Aorta (tissue), 5 donors: ENCODE results near the gene CELSR1. TPM values are rescaled to one million over a fixed set of nuclear protein-coding genes. Genes with fewer than 3 reads are reported as not detected.

Experiments
- ATAC-seq: fragments of 200-7000 bp; cut with Tn5 transposase; one replicate; pipeline ENCODE4 v1.9.1; 2022; ENCODE audit warnings: moderate library complexity; ENCODE audit not compliant: low FRiP score
- DNase-seq, 2 donors: peaks; one replicate each; pipeline ENCODE4 v3.0.0-alpha.2; 2020
- H3K27ac ChIP-seq, 2 donors: one replicate each; pipeline ENCODE4 v1.5.1; 2013; ENCODE audit warnings: low read length in 2 of 2, mild to moderate bottlenecking in 2 of 2, moderate library complexity in 2 of 2, control low read depth in 1 of 2, inconsistent platforms in 1 of 2, low read depth in 1 of 2
- H3K27me3 ChIP-seq, 2 donors: one replicate each; pipeline ENCODE4 v1.6.1; 2013; ENCODE audit warnings: control low read depth in 1 of 2, low read length in 1 of 2, mild to moderate bottlenecking in 1 of 2, moderate library complexity in 1 of 2; ENCODE audit not compliant: insufficient read depth in 2 of 2, control insufficient read depth in 1 of 2
- H3K36me3 ChIP-seq, 2 donors: one replicate each; pipeline ENCODE4 v1.6.1; 2013; ENCODE audit warnings: control low read depth in 1 of 2, low read length in 1 of 2, mild to moderate bottlenecking in 1 of 2; ENCODE audit not compliant: insufficient read depth in 2 of 2, control insufficient read depth in 1 of 2
- H3K4me1 ChIP-seq, 2 donors: one replicate each; pipeline ENCODE4 v1.6.1; 2013; ENCODE audit warnings: low read length in 2 of 2, control low read depth in 1 of 2, mild to moderate bottlenecking in 1 of 2, moderate library complexity in 1 of 2; ENCODE audit not compliant: insufficient read depth in 2 of 2, control insufficient read depth in 1 of 2
- H3K4me3 ChIP-seq, 2 donors: one replicate each; pipeline ENCODE4 v1.5.1; 2013; ENCODE audit warnings: low read length in 2 of 2, control low read depth in 1 of 2, mild to moderate bottlenecking in 1 of 2
- H3K9me3 ChIP-seq: one replicate; pipeline ENCODE4 v1.6.1; 2013; ENCODE audit warnings: mild to moderate bottlenecking, low read length; ENCODE audit not compliant: control insufficient read depth
- WGBS, 2 donors: extraction: QIAGEN DNeasy Blood & Tissue Kit; methylation state at CpG; one replicate each; pipeline ENCODE4 v1.1.7; 2013; 5-methylcytosine and 5-hydroxymethylcytosine counted together
- intact Hi-C, 2 donors: fragments of 100-400 bp; cut with DNase I; formaldehyde crosslinking; loops; one replicate each; pipeline versions ENCODE4 v1.14.2 to v1.15.0; 2022
- polyA plus RNA-seq, 2 donors: library from polyadenylated mRNA; stranded (reverse); fragments of 200-250 nt; gene quantifications; one replicate each; pipeline ENCODE4 v1.2.3, GENCODE V29; 2013
- total RNA-seq, 2 donors: library from RNA; stranded (reverse); fragmentation: NEBNext Ultra II Directional; extraction: Animal tissue kit (Norgen Biotek cat#: 25700); gene quantifications; one replicate each; pipeline ENCODE4 v1.2.1, GENCODE V29; 2021
- donor health status: healthy with polysubstance abuse.
- donor health status: Bipolar disorder and iron deficiency.
- donor health status: DM: no; HTN: no; CAD: no.
- donor health status: DM: no; HTN: no; CAD: no.
- donor health status: DM: yes; HTN: yes; CAD: no.

CELSR1 gene
- total and polyA plus RNA-seq, 4 donors = 0.15 to 3.0 (median 1.3) TPM

DNA sequence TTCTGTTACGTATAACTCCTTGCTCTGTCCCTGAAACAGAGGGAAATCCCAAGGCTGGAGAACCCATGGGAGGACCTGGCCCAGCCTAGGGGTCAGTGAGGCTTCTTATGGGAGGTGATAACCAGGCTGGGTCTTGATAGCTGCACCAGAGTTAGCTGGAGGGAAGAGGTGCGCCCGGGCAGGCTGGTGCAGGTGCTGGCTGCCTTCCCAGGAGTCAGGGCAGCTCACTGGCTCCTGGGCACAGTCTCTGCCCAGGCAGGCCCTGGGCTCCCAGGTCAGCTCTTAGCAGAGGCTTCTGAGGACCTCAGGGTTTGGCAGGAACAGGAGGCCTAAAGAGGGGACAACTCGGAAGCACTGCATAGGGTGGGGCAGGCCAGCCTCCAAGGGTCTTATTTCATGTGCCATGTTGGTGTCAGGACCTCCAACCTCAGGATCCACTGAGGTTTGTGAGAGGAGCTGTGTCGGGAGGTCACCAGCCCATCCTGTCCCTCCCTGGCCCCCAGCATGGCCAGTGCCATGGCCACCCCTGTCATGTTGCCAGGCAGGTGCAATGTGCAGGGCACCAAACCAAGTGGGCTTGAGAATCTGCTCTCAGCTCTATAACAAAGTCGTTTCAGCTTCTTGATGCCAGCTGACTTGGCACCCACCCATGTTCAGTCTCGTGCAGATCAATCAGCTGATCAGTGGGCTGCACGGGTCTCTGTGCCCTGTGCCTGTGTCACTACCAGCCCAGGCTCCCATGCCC lies 20.5 kb upstream of the CELSR1 start:
- Histone ChIP-seq H3K4me3 (no peak overlapping the region), H3K27ac (no peak overlapping the region), H3K4me1 (no peaks in the 10 kb centered on the region), H3K9me3 (peaks cover 2% of the 10 kb centered on the region), H3K36me3 (no peaks in the 10 kb centered on the region), H3K27me3 (peaks cover 0 to 1% of the 10 kb centered on the region in 2 donors)
- intact Hi-C loops = no loop called here
- whole genome bisulfite sequencing, 2 donors = 68 to 72% methylated on average over 8 of the region's 8 CpGs
- DNase-seq (peak; percentile 28 to 47), ATAC-seq (no peak)

DNA sequence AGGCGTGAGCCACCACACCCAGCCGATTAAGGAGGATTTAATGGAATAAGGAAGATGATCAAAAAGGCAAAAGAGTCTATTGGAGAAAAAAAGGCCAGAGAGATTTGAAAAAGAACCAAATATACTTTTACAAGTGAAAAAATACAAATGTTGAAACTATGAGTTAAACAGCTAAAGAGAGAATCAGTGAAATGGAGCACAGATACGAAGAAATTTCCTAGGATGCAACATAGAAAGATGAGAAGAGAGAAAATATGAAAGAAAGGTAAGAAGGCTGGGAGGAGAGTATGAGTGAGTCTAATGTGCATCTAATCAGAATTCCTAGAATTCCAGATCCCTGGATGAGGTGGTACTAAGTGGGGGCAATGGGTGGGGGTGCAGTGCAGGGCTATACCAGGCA lies 19.4 kb upstream of the CELSR1 start:
- Histone ChIP-seq H3K36me3 (no peaks in the 10 kb centered on the region), H3K4me3 (no peak overlapping the region), H3K27ac (no peak overlapping the region), H3K27me3 (peaks cover 0 to 1% of the 10 kb centered on the region in 2 donors), H3K4me1 (no peaks in the 10 kb centered on the region), H3K9me3 (peaks cover 2% of the 10 kb centered on the region)
- no peak for ATAC-seq
- intact Hi-C loops = no loop called here
- no peak for DNase-seq
- 96 to 97% methylated on average over 3 of the region's 3 CpGs for WGBS, 2 donors

GRCh38 chr22:46553189-46553588 lies 15.8 kb upstream of the CELSR1 start:
- Histone ChIP-seq H3K9me3 (peaks cover 2% of the 10 kb centered on the region), H3K4me1 (no peaks in the 10 kb centered on the region), H3K4me3 (no peak overlapping the region), H3K27me3 (peaks cover 0 to 1% of the 10 kb centered on the region in 2 donors), H3K27ac (no peak overlapping the region), H3K36me3 (no peaks in the 10 kb centered on the region)
- ATAC-seq = no peak
- DNase-seq = no peak
- intact Hi-C loops = no loop called here
- WGBS, 2 donors = 98 to 99% methylated on average over 4 of the region's 4 CpGs

DNA sequence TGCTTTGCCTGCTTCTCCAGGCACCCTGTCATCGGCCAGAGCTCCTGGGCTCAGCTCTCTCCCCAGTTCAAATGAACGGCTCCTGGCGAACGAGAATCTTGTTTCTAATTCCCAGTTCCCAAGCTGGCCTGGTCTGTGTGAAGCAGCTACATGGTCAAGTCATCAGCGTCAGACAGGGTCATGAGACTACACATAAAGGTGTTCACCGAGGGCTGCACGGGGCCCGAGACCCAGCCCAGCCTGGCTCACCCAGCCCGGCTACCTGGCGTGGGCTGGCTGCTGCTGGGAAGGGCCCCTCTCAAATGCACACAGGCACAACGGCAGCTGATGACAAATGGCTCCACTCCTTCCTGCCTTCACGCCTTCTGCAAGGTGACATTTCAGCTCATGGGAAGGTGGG lies 14.6 kb upstream of the CELSR1 start:
- DNase-seq (peak; percentile 24 to 37), ATAC-seq (no peak)
- Histone ChIP-seq H3K36me3 (no peaks in the 10 kb centered on the region), H3K9me3 (peaks cover under 1% of the 10 kb centered on the region), H3K27ac (no peak overlapping the region), H3K27me3 (no peaks in the 10 kb centered on the region), H3K4me1 (no peaks in the 10 kb centered on the region), H3K4me3 (no peak overlapping the region)
- intact Hi-C loops = no loop called here
- WGBS, 2 donors = 89 to 90% methylated on average over 12 of the region's 12 CpGs

DNA sequence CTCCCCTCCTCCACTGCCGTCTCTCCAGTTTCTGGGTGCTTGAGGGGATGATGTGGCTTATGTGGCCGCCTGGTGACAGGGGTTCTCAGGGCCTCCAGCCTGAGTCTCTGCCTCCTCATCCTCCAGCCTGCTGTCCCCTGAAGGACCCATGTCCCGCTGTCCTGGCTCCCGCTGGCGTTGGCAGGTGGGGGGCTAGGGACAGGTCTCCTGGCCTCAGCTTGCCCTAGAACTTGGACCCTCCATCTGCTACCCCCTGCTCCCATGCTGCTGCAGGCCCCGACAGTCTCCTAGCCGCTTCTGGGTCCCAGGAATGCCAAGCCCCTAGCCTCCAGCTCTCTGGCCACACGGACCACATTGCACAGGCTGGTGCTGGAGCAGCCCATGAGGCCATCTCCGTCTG lies 13.9 kb upstream of the CELSR1 start:
- no peak overlapping the region for H3K4me3 ChIP-seq
- H3K4me1 ChIP-seq = no peaks in the 10 kb centered on the region
- WGBS, 2 donors = 83 to 86% methylated on average over 9 of the region's 9 CpGs
- DNase-seq = peak; percentile 37
- no peaks in the 10 kb centered on the region for H3K27me3 ChIP-seq
- intact Hi-C loops = no loop called here
- H3K9me3 ChIP-seq = no peaks in the 10 kb centered on the region
- H3K36me3 ChIP-seq = no peaks in the 10 kb centered on the region
- H3K27ac ChIP-seq = no peak overlapping the region
- no peak for ATAC-seq

DNA sequence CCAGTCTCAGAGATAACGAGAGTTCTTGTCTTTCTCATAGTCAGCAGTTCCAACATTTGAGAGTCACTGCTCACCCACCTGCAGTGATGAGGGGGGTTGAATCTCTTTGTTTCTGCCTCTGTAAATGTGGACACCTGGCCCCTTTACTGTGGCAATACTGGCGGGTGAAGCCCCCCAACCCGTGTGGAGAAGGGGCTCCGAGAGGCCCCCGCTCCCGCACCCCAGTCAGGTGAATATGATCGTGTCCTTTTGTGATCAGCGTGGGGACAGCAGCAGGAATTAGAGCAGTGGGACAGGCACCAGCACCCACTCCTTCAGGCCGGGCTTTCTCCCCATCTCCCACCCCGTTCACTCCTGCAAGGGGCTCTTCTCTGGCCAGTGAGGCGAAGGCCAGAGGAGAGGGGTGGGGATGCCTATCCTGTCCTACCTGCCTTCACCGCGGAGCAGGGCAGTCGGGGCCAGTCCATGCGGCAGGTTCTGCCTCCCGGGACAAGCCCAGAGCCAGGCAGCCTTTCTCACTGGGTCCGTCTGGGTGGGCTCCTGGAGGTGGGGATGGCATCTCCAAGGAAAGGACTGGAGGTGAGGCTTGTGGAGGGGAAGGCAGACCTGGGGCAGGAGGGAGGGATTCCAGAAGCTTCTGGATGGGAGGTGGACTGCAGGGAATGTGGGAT lies 12.7 kb upstream of the CELSR1 start:
- ATAC-seq (no peak), DNase-seq (peak; percentile 49 to 64)
- H3K27ac ChIP-seq = no peak overlapping the region
- H3K4me3 ChIP-seq = no peak overlapping the region
- no peaks in the 10 kb centered on the region for H3K36me3 ChIP-seq
- intact Hi-C loops = loop anchor here (10.0 kb wide), 2 partner anchors 195 to 545 kb away; no protein-coding TSS in a partner anchor
- H3K4me1 ChIP-seq = no peaks in the 10 kb centered on the region
- 88 to 91% methylated on average over 16 to 17 of the region's 17 CpGs for WGBS, 2 donors
- no peaks in the 10 kb centered on the region for H3K9me3 ChIP-seq
- no peaks in the 10 kb centered on the region for H3K27me3 ChIP-seq

GRCh38 chr22:46549563-46549840 lies 12.1 kb upstream of the CELSR1 start:
- peak; percentile 35 to 46 for DNase-seq
- Histone ChIP-seq H3K27me3 (no peaks in the 10 kb centered on the region), H3K4me1 (no peaks in the 10 kb centered on the region), H3K36me3 (no peaks in the 10 kb centered on the region), H3K27ac (no peak overlapping the region), H3K9me3 (no peaks in the 10 kb centered on the region), H3K4me3 (no peak overlapping the region)
- intact Hi-C loops = loop anchor here (10.0 kb wide), 2 partner anchors 195 to 545 kb away; no protein-coding TSS in a partner anchor
- no peak for ATAC-seq
- WGBS, 2 donors = 88 to 90% methylated on average over 4 of the region's 4 CpGs

DNA sequence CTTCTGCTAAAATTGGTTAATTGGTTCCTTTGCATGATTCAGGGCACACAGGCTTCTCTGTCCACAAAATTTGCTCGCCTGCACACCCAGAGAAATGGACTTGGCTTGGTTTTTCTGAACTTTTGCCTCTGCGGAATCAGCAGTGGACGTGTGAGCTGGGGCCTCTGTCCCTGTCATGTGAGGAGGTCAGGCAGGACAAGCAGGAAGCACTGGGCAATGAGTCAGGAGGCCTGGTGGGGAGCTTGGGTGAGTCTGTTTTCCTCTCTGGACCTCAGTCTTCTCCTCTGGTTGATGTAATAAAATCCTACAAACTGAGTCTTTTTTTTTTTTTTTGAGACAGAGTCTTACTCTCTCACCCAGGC lies 10.4 kb upstream of the CELSR1 start:
- Histone ChIP-seq H3K27ac (peak overlapping the region in 1 of 2 donors; percentile 14), H3K27me3 (no peaks in the 10 kb centered on the region), H3K4me3 (no peak overlapping the region), H3K36me3 (no peaks in the 10 kb centered on the region), H3K9me3 (no peaks in the 10 kb centered on the region), H3K4me1 (no peaks in the 10 kb centered on the region)
- 31 to 42% methylated on average over 3 of the region's 3 CpGs for WGBS, 2 donors
- ATAC-seq (peak; percentile 77), DNase-seq (peak; percentile 85 to 93)
- intact Hi-C loops = loop anchor here (10.0 kb wide), 2 partner anchors 193 to 543 kb away; no protein-coding TSS in a partner anchor
